GM10248 (cell line): ENCODE data around the gene TSPAN13.

Source experiments
- CTCF ChIA-PET: fragments of 300-600 bp; sonication (Branson Sonifier 250); formaldehyde crosslinking; extraction: SDS; loops from one replicate; lab custom pipeline; 2021; ENCODE audit warnings: antibody characterized with exemption; lab: Yijun Ruan, JAX
- POLR2A ChIA-PET: fragments of 350-650 bp; sonication (Branson Sonifier 250); formaldehyde crosslinking; extraction: SDS; loops from one replicate; lab custom pipeline; 2020; ENCODE audit warnings: antibody characterized with exemption; lab: Yijun Ruan, JAX
- DNase-seq: peaks from one replicate; pipeline ENCODE4 v3.0.0; 2012; ENCODE audit errors: extremely low spot score
- TF ChIP-seq, protein P1 (sequence below): IDR thresholded peaks from 2 replicates; pipeline ENCODE4 v1.5.1; 2012; ENCODE audit warnings: mild to moderate bottlenecking, low read depth; ENCODE audit errors: extremely low read depth, missing control alignments, control extremely low read depth

The TSPAN13 gene

DNA sequence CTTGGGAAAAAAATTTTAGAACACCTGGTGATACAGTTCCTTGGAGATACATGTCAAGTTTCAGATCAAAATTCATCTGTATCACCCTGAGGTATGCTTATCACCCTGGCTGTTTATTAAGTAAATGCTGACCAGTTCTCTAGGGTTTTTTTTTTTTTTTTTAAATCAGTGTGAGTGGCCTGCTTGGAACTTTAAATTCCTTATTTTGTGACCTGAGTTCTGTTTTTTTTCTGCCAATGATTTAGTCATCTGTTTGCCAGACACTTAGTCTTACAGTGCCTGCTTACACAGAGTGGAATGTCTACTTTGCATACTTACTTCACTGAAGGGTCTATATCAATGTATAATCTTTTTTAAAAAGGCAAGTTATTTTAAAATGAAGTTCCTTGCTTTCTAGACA is 1.8 kb downstream of the TSPAN13 start:
- no peak for DNase-seq
- TF ChIP-seq, protein P1, sequence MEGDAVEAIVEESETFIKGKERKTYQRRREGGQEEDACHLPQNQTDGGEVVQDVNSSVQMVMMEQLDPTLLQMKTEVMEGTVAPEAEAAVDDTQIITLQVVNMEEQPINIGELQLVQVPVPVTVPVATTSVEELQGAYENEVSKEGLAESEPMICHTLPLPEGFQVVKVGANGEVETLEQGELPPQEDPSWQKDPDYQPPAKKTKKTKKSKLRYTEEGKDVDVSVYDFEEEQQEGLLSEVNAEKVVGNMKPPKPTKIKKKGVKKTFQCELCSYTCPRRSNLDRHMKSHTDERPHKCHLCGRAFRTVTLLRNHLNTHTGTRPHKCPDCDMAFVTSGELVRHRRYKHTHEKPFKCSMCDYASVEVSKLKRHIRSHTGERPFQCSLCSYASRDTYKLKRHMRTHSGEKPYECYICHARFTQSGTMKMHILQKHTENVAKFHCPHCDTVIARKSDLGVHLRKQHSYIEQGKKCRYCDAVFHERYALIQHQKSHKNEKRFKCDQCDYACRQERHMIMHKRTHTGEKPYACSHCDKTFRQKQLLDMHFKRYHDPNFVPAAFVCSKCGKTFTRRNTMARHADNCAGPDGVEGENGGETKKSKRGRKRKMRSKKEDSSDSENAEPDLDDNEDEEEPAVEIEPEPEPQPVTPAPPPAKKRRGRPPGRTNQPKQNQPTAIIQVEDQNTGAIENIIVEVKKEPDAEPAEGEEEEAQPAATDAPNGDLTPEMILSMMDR, result no peak
- ChIA-PET POLR2A (no interaction called here), CTCF (no interaction called here)

DNA sequence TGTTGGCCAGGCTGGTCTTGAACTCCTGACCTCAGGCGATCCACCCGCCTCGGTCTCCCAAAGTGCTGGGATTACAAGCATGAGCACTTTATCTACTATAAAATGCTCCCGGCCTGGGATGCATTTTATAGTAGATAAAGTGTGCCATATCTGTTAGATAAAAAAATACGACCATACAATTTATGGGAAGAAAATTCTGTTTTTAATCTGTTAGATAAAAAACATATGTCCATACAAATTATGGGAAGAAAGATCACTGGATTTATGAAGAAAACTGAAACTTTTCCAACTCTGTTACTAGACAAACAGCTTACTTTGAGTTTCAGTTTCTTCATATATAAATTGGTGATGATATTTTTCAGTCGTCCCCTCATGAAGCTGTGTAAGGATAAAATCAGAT is 4.5 kb downstream of the TSPAN13 start:
- ChIA-PET CTCF (no interaction called here), POLR2A (no interaction called here)
- TF ChIP-seq, protein P1, result no peak
- DNase-seq, result no peak

GRCh38 chr7:16758631-16759611 is 5.4 kb downstream of the TSPAN13 start:
- CTCF ChIA-PET, result no interaction called here

DNA sequence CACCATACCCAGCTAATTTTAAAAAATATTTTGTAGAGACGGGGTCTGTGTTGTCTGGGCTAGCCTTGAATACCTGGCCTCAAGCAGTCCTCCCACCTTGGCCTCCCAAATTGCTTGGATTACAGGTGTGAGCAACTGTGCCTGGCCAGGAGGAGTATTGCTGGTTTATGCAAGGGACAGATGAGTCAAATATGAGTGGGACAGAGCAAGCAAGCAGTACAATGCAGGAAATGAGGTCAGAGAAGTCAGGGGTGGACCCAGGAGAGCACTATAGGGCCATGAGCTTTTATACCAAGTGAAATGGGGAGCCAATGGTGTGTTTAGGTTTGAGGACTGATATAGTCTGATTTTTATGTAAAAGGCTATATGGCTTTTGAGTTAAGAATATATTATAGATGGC is 6.3 kb downstream of the TSPAN13 start:
- DNase-seq, result no peak
- TF ChIP-seq, protein P1, result no peak
- POLR2A ChIA-PET, result no interaction called here
- CTCF ChIA-PET, result no interaction called here

More at GRCh38 chr7:16758631-16759611, 5.4 kb downstream of the TSPAN13 start:
- no peak for DNase-seq
- POLR2A ChIA-PET, result no interaction called here
- TF ChIP-seq, protein P1, result no peak

DNA sequence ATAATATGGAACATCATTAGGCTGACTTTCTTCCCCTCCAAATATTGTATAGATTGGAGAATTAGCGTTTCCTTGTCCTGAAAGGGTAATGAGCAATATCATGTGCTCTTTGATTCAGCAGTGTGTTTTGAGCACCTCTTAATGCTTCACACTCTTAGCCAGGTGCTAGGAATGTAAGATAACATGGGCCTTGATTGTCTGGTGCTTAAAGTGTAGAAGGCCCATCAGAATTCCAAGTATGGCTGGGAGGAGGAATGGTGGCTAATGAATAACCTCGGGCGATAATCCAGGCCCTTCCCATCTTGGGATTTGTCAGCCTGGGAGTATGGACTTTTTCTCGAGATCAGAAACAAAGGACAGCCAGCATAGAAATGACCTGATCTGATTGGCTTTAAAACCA is 8.6 kb downstream of the TSPAN13 start:
- TF ChIP-seq, protein P1, result no peak
- no peak for DNase-seq
- ChIA-PET POLR2A (no interaction called here), CTCF (no interaction called here)

- TF ChIP-seq, protein P1, result no peak
- ChIA-PET POLR2A (no interaction called here), CTCF (interaction anchor here (1.0 to 1.5 kb wide), 2 partner anchors 11 to 17 kb away, joined by 3 to 5 read pairs; no protein-coding TSS in a partner anchor)
- no peak for DNase-seq
Measured at GRCh38 chr7:16764942-16765341, 11.4 kb downstream of the TSPAN13 start.
